ENCODE results near the gene RUFY1.
A peak's percentile ranks its signal among the peaks of the same experiment; 100 is the strongest.
"Not testable (repeated sequence)": the region's sequence is repeated elsewhere in the genome, so short reads cannot be mapped to it uniquely, and the experiment has no call there.

RUFY1 gene, protein sequence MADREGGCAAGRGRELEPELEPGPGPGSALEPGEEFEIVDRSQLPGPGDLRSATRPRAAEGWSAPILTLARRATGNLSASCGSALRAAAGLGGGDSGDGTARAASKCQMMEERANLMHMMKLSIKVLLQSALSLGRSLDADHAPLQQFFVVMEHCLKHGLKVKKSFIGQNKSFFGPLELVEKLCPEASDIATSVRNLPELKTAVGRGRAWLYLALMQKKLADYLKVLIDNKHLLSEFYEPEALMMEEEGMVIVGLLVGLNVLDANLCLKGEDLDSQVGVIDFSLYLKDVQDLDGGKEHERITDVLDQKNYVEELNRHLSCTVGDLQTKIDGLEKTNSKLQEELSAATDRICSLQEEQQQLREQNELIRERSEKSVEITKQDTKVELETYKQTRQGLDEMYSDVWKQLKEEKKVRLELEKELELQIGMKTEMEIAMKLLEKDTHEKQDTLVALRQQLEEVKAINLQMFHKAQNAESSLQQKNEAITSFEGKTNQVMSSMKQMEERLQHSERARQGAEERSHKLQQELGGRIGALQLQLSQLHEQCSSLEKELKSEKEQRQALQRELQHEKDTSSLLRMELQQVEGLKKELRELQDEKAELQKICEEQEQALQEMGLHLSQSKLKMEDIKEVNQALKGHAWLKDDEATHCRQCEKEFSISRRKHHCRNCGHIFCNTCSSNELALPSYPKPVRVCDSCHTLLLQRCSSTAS

DNA sequence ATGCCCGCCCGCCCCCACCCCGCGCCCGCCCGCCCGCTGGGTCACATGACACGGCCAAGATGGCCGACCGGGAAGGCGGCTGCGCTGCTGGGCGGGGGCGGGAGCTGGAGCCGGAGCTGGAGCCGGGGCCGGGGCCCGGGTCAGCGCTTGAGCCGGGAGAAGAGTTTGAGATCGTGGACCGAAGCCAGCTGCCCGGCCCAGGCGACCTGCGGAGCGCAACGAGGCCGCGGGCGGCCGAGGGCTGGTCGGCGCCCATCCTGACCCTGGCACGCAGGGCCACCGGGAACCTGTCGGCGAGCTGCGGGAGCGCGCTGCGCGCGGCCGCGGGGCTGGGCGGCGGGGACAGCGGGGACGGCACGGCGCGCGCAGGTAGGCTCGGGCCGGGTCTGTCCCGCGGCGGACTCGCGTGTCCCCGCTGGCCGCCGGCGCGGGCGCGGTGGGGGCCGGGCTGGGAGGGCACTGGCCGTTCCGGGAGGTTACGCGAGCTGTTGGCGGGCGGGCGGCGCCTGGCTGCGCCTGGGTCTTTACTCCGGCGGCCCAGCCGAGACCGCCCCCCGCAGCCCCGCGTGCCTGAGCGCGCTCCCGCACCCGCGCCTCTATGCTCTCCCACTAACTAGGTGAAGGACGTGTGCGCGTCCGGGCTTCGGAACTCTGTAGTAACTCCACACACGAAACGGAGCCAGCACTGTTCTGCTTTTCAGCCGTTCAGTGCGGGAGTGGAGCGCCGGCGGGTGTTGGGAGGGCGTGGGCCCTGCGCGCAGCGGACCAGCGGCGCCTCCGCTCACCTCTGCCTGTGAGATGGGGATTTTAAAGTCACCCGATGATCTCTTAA is at the start of gene RUFY1:
Gene RUFY1, plus strand, starts transcription at position 44 of the 832 bp plus-strand sequence. Its CDS starts 16 bp downstream, at position 60.
- peak; percentile 63 for DNase-seq (ENCODE audit: low read depth)

DNA sequence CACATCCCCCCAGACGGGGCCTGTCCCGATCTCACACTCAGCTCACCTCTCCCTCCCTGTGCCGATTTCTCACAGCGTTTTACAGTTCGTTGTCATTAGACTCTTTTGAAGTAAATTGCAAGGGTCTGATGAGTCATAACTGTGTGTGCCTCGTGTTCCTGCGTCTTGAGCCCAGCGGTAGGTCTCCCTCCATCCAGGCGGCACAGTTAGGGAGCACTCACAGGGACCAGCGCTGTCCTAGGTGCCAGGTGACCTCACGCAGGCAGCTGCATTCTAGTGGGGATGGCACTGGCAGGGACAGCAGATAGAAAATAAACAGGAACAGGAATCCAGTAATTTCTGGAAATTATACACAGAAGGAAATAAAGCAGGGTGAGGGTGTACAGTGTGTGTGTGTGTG is 48.4 kb upstream of the RUFY1 start:
- not testable (repeated sequence) for DNase-seq (ENCODE audit: low read depth)

DNA sequence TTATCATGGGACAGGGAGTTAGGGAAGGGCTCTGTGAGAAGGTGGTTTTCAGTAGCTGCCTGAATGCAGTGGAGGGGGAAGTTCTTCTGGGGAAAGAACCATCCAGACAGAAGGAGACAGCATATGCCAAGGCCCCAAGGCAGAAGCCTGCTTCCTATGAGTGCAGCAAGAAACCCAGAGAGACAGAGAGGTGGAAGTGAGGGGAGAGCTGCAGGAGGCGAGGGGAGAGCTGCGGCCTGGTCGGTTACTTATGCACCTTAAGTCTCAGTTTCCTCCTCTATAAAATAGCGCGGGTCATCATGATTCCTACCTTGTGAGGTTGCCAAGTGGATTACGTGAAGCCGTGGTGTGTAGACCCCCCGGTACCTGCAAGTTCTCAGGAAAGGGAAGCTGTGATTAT is 47.9 kb upstream of the RUFY1 start:
- not testable (repeated sequence) for DNase-seq (ENCODE audit: low read depth)

DNA sequence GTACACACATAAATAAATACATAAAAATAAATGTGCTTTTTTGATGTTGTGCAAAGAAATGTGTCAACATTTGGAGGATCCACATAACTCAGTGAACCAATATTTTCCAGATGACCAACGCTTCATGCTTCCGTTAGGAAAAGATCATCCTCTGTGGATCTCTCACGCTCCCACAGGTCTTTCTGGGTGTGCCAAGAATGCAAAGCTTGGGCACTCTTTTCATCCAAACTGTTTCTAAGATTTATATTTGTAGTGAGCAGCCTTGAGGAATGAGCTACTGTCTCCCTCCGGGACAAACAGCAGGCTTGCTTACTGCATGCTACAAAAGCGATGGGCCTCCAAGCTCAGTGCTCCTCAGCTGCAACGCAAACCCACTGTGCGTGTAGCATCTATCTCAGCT is 46.2 kb upstream of the RUFY1 start:
- DNase-seq (ENCODE audit: low read depth) = no peak

DNA sequence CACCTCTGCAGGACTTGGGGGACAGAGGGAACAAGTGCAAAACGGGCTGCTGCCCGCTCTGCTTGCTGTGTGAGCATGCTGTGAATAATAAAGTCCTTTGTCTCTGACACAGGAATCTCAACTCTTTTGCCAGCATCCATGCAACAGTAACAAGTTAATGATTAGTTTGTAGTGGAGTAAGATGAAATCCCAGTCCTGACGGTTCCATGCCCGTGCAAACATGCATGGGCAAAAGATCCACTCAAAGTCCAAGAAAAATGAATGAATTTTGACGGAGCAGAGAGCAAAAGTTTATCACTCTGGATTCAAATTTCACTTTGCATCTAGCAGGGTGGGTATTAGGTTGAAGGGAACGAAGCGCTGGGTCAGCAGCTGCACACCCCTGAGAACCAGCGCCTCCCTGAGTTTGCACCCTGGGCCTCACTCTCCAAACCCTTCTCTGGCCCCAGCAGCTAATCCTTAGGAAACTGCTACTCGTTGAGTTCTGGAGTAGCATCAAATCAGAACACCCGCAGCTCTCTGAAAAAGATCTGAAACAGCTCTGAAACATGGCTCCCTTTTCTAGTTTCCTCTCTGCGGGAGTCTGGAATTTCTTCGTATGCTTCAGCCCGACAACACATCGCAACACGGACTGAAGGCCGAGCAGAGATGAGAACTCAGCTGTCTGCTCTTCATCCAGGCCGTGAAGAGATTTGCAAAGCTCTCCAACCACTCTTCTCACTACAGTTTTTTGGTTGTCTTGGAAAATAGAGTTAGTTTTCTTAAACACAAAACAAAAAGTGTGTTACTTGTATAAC is 45.6 kb upstream of the RUFY1 start:
- DNase-seq (ENCODE audit: low read depth) = no peak

DNA sequence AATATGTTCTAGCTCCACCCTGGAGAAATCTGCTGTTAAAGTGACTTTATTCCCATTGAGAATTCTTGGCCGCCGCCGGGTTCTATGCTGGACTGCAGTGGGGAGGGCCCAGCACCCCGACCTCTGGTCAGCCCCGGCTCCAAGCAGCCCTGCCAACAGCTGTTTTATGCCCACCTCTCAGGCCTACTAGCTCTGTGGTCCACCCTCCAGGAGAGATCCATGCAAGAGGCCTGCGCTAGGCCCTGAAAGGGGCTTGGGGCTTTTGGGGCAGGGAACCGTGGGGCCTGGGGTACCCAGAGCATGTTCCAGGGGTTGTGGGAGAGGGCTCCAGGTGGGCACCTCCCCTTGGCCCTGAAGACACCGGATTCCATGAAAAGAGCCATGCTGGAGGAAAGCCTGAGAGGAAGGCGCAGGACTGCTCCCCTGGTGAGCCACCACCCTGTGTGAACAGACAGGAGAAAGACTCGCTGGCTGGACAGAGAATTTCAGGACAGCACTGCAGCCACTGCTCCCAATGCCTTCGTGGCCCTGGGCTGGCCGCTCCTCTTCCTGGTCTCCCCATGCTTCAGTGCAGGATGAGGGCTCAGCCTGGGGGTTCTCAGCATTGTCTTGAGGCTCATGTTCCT is 44.6 kb upstream of the RUFY1 start:
- DNase-seq (ENCODE audit: low read depth) = no peak

DNA sequence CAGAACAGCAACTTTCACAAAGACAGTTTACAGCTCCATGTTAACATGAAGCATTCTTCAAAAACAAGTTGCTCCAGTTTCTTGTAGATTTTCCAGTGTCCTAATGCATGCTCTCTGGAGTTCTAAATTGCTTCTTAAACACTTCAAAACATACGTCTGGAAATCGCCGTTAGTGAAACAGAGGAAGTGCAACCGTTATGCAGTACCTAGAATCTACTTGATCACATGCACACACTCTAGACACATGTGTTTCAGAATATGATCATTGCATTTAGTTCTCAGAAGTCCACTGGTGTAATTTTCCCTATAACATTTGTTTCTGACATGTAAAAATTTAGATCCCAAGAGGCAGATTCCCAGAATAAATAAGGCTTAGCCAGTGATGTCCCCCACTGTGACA is 41.1 kb upstream of the RUFY1 start:
- DNase-seq (ENCODE audit: low read depth) = no peak

DNA sequence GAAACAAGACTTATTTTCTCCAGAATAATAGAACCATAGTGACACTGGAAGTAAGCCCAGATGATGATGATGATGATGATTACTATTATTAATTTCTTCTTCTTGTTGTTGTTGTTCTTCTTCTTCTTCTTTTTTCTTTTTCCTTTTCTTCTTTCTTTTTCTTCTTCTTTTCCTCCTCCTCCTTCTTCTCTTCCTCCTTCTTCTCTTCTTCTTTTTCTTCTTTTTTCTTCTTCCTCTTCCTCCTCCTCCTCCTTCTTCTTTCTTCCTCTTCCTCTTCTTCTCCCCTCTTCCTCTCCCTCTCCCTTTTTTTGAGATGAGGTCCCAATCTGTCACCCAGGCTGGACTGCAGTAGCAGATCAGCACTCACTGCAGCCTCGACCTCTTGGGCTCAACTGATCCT is 40.5 kb upstream of the RUFY1 start:
- no peak for DNase-seq (ENCODE audit: low read depth)

DNA sequence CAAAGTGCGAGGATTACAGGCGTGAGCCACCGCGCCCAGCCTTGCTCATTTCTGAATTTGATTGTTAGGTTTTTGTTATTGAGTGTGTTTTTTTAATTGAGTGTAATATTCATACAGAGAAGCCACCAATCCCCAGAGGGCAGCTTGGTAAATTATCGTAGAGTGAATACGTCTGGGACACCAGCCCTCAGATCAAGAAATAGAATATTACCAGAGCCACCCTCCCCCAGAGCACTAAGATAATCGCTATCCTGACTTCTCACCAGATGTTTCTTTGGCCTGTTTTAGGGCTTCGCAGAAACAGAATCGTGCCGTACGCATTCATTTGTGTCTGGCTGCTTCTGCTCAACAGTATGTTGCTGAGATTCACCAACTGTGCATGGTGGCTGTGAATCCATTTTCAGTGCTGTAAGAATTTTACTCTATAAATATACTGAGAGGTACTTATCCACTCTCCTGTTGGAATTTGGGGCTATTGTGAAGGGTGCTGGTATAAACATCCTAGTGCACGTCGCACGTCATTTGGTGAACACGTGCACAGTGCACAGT is 37.8 kb upstream of the RUFY1 start:
- no peak for DNase-seq (ENCODE audit: low read depth)

DNA sequence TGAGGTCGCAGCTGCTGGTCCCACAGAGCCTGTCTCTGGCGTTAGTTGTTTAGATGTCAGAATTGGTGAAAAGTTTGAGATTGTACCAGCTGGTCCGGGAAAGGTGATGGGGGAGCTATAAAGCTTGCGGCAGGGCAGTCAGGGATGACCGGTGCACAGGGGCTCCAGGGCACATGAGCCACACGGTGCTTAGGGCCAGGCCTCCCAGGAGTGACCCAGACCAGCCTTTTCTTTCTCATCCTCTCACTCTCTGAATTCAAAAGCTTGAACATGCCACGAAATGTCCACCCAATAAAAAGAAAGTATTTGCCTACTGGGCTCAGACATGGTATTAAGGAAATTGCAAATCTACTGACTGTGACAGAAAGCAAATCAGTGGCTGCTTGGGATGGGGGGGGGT is 34.9 kb upstream of the RUFY1 start:
- DNase-seq (ENCODE audit: low read depth) = not testable (repeated sequence)

DNA sequence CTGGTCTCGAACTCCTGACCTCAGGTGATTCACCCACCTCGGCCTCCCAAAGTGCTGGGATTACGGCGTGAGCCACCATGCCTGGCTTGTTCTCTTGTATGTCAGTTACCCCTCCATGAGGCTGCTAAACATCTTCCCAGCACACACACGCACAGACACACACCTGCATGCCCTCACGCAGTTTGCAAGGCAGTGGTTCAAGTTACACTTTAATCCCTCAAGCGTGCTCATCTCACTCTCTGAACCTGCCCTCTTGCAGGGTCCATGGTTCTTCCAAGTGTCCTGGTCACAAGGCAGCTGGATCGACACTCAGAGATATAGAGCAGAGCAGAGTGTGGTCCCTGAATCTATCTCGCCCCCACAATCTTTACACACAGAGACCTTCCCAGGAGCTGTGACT is 34.1 kb upstream of the RUFY1 start:
- no peak for DNase-seq (ENCODE audit: low read depth)

DNA sequence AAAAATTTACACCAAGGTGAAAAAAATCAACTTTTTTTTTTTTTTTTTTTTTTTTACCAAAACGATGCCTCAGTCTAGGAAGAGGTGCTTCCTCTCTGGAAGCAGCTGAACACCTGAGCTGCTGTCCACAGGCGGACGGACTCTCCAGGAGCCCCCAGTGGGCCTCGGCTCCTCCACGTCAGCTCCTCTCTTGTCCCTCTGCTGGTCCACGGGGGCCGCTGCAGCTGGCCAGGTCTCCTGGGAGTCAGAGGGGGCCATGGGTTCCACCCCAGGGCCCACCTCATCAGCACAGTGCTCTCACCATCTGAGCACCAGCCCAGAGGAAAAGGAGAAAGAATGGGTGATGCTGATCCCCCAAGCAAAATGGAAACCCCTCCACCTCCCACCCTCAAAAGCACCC is 32.6 kb upstream of the RUFY1 start:
- not testable (repeated sequence) for DNase-seq (ENCODE audit: low read depth)

DNA sequence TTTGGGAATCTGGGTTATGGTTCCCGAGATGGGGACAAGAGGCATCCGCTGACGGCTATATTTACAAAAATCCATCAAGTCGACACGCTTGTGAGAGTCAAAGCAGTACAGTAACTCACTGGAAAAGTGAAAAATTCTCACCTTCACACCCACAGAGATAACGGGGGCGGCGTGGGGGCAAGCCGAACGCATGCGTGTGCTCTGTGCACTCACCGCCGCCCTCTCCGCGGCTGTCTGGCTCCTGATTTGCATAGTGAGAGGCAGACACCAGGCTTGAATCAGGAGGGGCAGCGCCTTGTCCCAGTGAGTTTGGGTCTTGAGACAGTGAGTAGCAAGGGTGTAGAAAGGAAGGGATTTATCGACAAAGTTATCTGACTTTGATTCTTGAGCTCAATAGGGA is 32.0 kb upstream of the RUFY1 start:
- DNase-seq (ENCODE audit: low read depth) = not testable (repeated sequence)

DNA sequence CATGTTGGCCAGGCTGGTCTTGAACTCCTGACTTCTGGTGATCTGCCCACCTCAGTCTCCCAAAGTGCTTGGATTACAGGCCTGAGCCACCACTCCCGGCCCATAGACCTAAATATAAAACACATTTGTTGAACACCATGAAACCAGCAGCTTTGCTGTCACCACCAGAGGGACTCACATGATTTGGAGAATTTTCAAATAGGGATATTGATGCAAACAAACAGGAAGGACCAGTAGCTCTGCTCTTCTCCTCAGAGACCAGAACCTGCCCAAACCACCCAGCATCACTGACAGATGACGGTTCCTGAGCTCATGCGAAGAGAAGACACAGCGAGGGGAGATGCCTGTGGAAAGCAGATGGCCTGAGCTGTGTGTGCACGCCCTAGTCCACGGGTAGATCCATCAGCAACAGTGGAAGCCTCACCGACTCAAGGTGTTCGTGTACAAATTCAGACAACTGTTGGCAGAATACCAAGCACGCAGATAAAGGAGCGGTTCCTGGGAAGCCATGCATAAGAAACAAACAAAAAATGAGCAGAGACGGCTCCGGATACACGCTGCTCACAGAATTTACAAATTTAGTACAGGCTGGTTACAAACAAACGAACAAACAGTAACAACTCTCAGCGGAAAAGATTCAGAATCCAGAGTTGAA is 30.8 kb upstream of the RUFY1 start:
- not testable (repeated sequence) for DNase-seq (ENCODE audit: low read depth)

DNA sequence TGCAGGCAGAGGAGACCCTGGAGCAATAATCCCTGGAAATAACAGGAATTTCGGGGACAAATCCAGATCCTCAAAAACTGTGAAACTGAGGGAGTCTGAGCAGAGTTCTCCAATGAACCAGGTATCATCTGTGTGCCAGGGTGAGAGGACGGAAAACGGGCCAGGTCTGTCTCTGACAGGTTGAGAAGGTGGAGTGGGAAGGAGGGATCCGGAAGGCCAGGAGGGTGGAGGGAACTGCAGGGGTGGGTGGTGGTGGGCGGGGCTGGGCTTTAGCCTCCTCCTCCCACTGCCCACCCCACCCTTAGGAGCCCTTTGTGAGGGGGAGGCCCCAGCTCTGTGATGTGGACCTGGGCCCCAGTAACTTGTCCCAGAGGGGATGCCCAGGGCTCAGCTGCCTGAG is 28.2 kb upstream of the RUFY1 start:
- not testable (repeated sequence) for DNase-seq (ENCODE audit: low read depth)

DNA sequence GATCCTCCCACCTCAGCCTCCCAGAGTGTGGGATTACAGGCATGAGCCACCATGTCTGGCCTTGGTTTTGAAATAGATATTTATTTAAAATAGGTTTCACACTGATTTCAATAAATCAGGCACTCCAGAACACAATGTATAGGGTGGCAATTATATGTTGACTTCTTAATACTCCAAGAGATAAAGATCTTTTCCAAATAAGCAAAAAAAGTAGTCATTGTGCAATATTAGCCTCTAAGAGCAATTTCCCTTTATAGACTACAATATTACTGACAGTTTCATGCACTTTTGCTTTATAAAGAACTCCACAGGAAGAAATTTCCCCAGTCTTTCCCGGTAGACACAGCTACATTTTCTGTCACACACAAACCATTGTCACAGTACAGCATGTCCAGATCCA is 23.4 kb upstream of the RUFY1 start:
- no peak for DNase-seq (ENCODE audit: low read depth)

DNA sequence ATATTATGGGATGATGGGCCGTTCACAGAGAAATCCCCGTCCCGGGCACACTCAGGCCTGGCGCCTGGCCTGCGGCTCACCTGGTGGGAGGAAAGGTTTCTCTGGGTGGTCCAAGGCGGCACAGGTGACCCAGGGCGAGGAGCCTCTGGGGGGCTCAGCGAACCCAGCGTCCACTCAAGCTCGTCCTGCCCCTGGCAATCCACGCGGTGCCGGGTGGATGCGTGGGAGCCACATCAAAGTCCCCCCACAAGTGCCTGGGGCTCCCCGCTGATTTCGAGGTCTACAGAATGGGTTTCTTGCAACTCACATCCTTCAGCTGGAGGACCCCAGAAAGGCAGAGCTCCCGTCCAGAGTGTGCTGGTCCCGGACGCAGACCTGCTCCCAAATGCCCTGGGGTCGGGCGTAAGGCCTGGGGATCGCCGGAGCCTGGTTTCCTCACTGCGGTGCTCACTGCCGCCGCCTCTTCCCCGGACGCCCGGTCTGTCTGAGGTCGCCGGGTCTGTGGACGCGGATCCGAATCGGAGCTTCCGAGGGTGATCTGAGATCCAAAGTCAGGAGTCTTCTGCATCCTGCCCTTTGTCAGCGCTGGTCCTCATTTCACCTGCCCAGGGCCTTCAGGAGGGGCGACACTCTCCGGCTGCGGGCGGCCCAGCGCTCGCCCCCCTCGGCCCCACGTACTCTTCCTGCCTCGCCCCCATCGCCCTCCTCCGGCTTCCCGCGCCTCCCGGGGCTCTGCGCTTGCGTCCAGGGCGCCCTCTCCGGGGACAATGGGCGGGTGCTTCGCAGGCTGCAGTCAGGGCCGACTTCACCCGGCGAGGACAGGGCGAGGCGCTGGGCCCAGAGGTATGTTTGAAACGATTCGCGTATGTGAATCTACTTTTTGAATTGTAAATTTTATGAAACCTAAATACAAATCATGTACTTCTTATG is 20.0 kb upstream of the RUFY1 start:
- DNase-seq (ENCODE audit: low read depth) = peak; percentile 54

DNA sequence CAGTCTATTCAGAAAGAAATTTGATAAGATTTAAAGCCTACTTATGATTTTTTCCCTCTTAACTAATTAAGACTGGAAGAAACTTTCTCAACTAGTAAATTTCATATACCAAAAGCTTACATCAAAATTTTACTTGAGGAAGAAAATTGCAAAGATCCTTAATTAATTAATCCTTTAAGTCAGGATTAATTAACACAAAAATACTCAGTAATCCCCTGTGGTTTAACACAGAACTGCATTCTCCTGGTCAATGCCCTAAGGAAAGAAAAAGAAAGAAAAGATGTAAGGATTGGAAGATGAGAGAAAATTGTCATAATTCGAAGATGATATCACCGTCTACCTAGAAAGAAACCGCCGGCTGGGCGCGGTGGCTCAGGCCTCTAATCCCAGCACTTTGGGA is 17.3 kb upstream of the RUFY1 start:
- DNase-seq (ENCODE audit: low read depth) = no peak

DNA sequence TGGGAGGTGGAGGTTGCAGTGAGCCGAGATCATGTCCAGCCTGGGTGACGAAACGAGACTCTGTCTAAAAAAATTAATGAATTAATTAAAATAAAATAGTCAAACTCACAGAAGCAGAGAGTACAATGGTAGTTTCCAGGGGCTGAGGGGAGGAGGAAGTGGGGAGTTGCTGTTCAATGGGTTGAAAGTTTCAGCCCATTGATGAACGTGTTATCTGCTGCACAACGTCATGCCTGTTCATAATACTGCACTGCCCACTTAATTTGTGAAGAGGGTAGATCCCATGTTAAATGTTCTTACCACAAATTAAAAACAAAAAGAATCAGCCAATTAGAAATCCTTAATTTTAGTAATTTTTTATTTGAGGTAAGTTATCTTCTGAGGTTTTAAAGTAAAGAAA is 16.4 kb upstream of the RUFY1 start:
- no peak for DNase-seq (ENCODE audit: low read depth)

Measured in stimulated activated CD8-positive, alpha-beta memory T cell treated with anti-CD3 and anti-CD28 coated beads, Interleukin-12 subunit alpha, Interleukin-12 subunit beta, amount 100 ng/mL, for 1 hour (primary cell).